ENCODE measurements around the gene TOMM7.

GRCh38 chr7:22801912-22802311 is 20.7 kb downstream of the TOMM7 start:
- no peak for TF ChIP-seq POLR2A (IDR thresholded peaks at IDR 0.05)
- no peak for TF ChIP-seq CTCF (IDR thresholded peaks at IDR 0.05)
- no peak for TF ChIP-seq EP300 (IDR thresholded peaks at IDR 0.05)
